Ascending aorta (tissue), 2 donors: ENCODE measurements around the gene BCAP29. TPM values are rescaled to one million over a fixed set of nuclear protein-coding genes. Genes with fewer than 3 reads are reported as not detected.

Experiments used
- DNase-seq, 2 donors: peaks; one replicate each; pipeline ENCODE4 v3.0.0-alpha.2; 2019; ENCODE audit warnings: low spot score in 2 of 2
- H3K27ac ChIP-seq, 2 donors: fragments of 200-600 bp; sonication (generic); one replicate each; pipeline ENCODE4 v1.5.1; 2016 to 2017; ENCODE audit warnings: mild to moderate bottlenecking in 1 of 2
- H3K27me3 ChIP-seq: fragments of 200-600 bp; sonication (generic); one replicate; pipeline ENCODE4 v1.5.1; 2017
- H3K36me3 ChIP-seq, 2 donors: fragments of 200-600 bp; sonication (generic); one replicate each; pipeline ENCODE4 v1.5.1; 2016
- H3K4me1 ChIP-seq, 2 donors: fragments of 200-600 bp; sonication (generic); one replicate each; pipeline ENCODE4 v1.5.1; 2016 to 2017; ENCODE audit warnings: mild to moderate bottlenecking in 1 of 2
- H3K4me3 ChIP-seq, 2 donors: fragments of 200-600 bp; sonication (generic); one replicate each; pipeline ENCODE4 v1.5.1; 2016 to 2017; ENCODE audit warnings: mild to moderate bottlenecking in 1 of 2
- H3K9me3 ChIP-seq, 2 donors: fragments of 200-600 bp; sonication (generic); one replicate each; pipeline ENCODE4 v1.5.1; 2016
- CTCF ChIP-seq, 3 experiments: fragments of 200-600 bp in 2 of 3; fragments of 450-650 bp in 1 of 3; sonication (generic) in 2 of 3; IDR thresholded peaks; one replicate each; pipeline ENCODE4 v1.5.1; 2016 to 2019; ENCODE audit warnings: antibody characterized with exemption in 3 of 3, mild to moderate bottlenecking in 1 of 3, moderate library complexity in 1 of 3
- intact Hi-C: fragments of 100-400 bp; cut with DNase I; formaldehyde crosslinking; loops from one replicate; pipeline ENCODE4 v1.15.1; 2023
- total RNA-seq: library from RNA; depleted of rRNA; stranded (reverse); fragments of >200 nt; gene quantifications from one replicate; pipeline ENCODE4 v1.1.0, GENCODE V29; 2016

BCAP29 gene
- total RNA-seq, 1 donor from 2014 or later = 73.2 TPM

GRCh38 chr7:107582875-107583274 is 2.8 kb downstream of the BCAP29 start:
- Histone ChIP-seq H3K36me3 (peaks cover 10 to 16% of the 10 kb centered on the region in 2 donors), H3K27ac (peak overlapping the region; percentile 29 to 97), H3K4me3 (peak overlapping the region in 1 of 2 donors; percentile 84), H3K9me3 (no peaks in the 10 kb centered on the region), H3K27me3 (no peaks in the 10 kb centered on the region), H3K4me1 (peaks cover 0 to 11% of the 10 kb centered on the region in 2 donors)
- no peak for TF ChIP-seq CTCF (IDR thresholded peaks at IDR 0.05)
- no peak for DNase-seq
- intact Hi-C loops = loop anchor here (5.0 to 10.0 kb wide), 5 partner anchors 79 to 921 kb away; partner anchors contain the start of genes CBLL1, CCDC71L, DLD and HBP1

- no peak overlapping the region for H3K4me3 ChIP-seq
- H3K9me3 ChIP-seq = no peaks in the 10 kb centered on the region
- intact Hi-C loops = loop anchor here (5.0 to 10.0 kb wide), 5 partner anchors 78 to 922 kb away; partner anchors contain the start of genes CBLL1, CCDC71L, DLD and HBP1
- no peaks in the 10 kb centered on the region for H3K27me3 ChIP-seq
- H3K27ac ChIP-seq = peak overlapping the region in 1 of 2 donors; percentile 13
- peaks cover 10 to 16% of the 10 kb centered on the region in 2 donors for H3K36me3 ChIP-seq
- peaks cover 0 to 11% of the 10 kb centered on the region in 2 donors for H3K4me1 ChIP-seq
- no peak for TF ChIP-seq CTCF (IDR thresholded peaks at IDR 0.05)
- no peak for DNase-seq
Observed at GRCh38 chr7:107584716-107585115, 4.7 kb downstream of the BCAP29 start.

GRCh38 chr7:107588529-107589130 is 8.6 kb downstream of the BCAP29 start:
- H3K27me3 ChIP-seq = no peaks in the 10 kb centered on the region
- intact Hi-C loops = loop anchor here (10.0 kb wide), 1 partner anchor 306 kb away; the partner anchor contains the start of gene DLD
- H3K27ac ChIP-seq = peak overlapping the region; percentile 8 to 63
- no peak overlapping the region for H3K4me3 ChIP-seq
- peaks cover 0 to 33% of the 10 kb centered on the region in 2 donors for H3K4me1 ChIP-seq
- TF ChIP-seq CTCF (IDR thresholded peaks at IDR 0.05) = no peak
- no peak for DNase-seq
- H3K36me3 ChIP-seq = peaks cover 10 to 16% of the 10 kb centered on the region in 2 donors
- H3K9me3 ChIP-seq = no peaks in the 10 kb centered on the region

GRCh38 chr7:107591421-107591820 is 11.4 kb downstream of the BCAP29 start:
- H3K4me3 ChIP-seq = peak overlapping the region in 1 of 2 donors; percentile 24
- no peaks in the 10 kb centered on the region for H3K27me3 ChIP-seq
- peaks cover 0 to 4% of the 10 kb centered on the region in 2 donors for H3K36me3 ChIP-seq
- intact Hi-C loops = loop anchor here (5.0 to 10.0 kb wide), 3 partner anchors 111 to 353 kb away; no protein-coding TSS in a partner anchor
- peak overlapping the region; percentile 79 to 93 for H3K27ac ChIP-seq
- no peak for TF ChIP-seq CTCF (IDR thresholded peaks at IDR 0.05)
- DNase-seq = no peak
- peaks cover 4 to 53% of the 10 kb centered on the region in 2 donors for H3K4me1 ChIP-seq
- no peaks in the 10 kb centered on the region for H3K9me3 ChIP-seq

- Histone ChIP-seq H3K4me3 (no peak overlapping the region), H3K27ac (peak overlapping the region; percentile 79 to 93), H3K36me3 (peaks cover 0 to 4% of the 10 kb centered on the region in 2 donors), H3K4me1 (peaks cover 4 to 60% of the 10 kb centered on the region in 2 donors), H3K9me3 (no peaks in the 10 kb centered on the region), H3K27me3 (no peaks in the 10 kb centered on the region)
- DNase-seq = no peak
- intact Hi-C loops = loop anchor here (5.0 to 10.0 kb wide), 3 partner anchors 110 to 352 kb away; no protein-coding TSS in a partner anchor
- TF ChIP-seq CTCF (IDR thresholded peaks at IDR 0.05) = no peak
Observed at GRCh38 chr7:107592361-107593024, 12.4 kb downstream of the BCAP29 start.
